Activated B cell treated with CpG ODN at 0.5 μM for 24 hours (primary cell): Measurements from ENCODE around the gene OR51E1. TPM values are rescaled to one million over a fixed set of nuclear protein-coding genes. Genes with fewer than 3 reads are reported as not detected.

Experiments used
- ATAC-seq: fragments of 200-7000 bp; cut with Tn5 transposase; one replicate; pipeline ENCODE4 v1.10.0; 2021; ENCODE audit warnings: low read depth, mild to moderate bottlenecking, moderate library complexity
- CTCF ChIA-PET: fragments of 350-600 bp; sonication (Branson Sonifier 250); formaldehyde crosslinking; loops from one replicate; lab custom pipeline; 2021; ENCODE audit warnings: antibody characterized with exemption; lab: Charles Lee
- POLR2A ChIA-PET: fragments of 350-600 bp; sonication (Branson Sonifier 250); formaldehyde crosslinking; loops from one replicate; lab custom pipeline; 2021; ENCODE audit warnings: antibody characterized with exemption; lab: Charles Lee
- DNase-seq: peaks from one replicate; pipeline ENCODE4 v3.0.0; 2022
- H3K27ac Mint-ChIP-seq: one replicate; pipeline ENCODE4 v1.8.0; 2020; ENCODE audit warnings: mixed read lengths
- H3K27me3 Mint-ChIP-seq: one replicate; pipeline ENCODE4 v1.8.0; 2021; ENCODE audit warnings: mixed read lengths
- H3K36me3 Mint-ChIP-seq: one replicate; pipeline ENCODE4 v1.8.0; 2021; ENCODE audit warnings: low read depth, mixed read lengths
- H3K4me1 Mint-ChIP-seq: one replicate; pipeline ENCODE4 v1.8.0; 2021; ENCODE audit warnings: mixed read lengths
- H3K4me3 Mint-ChIP-seq: one replicate; pipeline ENCODE4 v1.8.0; 2020; ENCODE audit warnings: mild to moderate bottlenecking, mixed read lengths
- H3K9me3 Mint-ChIP-seq: one replicate; pipeline ENCODE4 v1.8.0; 2020; ENCODE audit warnings: mixed read lengths
- CTCF ChIP-seq: fragments of 200-600 bp; IDR thresholded peaks from one replicate; pipeline ENCODE4 v1.8.0; 2022; ENCODE audit warnings: antibody characterized with exemption, mild to moderate bottlenecking
- intact Hi-C: fragments of 100-400 bp; cut with micrococcal nuclease; formaldehyde crosslinking; loops from one replicate; pipeline ENCODE4 v1.15.1; 2024
- total RNA-seq: library from RNA; stranded (reverse); gene quantifications from 2 replicates; pipeline ENCODE4 v1.2.3, GENCODE V29; 2022

OR51E1 gene
- total RNA-seq, 1 donor from 2014 or later = not detected

GRCh38 chr11:4637662-4638047 lies 6.1 kb upstream of the OR51E1 start:
- Mint-ChIP-seq H3K4me1 (no peaks in the 10 kb centered on the region), H3K36me3 (no peaks in the 10 kb centered on the region), H3K27ac (no peak overlapping the region), H3K27me3 (peaks cover 2% of the 10 kb centered on the region), H3K9me3 (no peaks in the 10 kb centered on the region), H3K4me3 (no peak overlapping the region)
- ChIA-PET POLR2A (no interaction called here), CTCF (interaction anchor here (0.8 to 2.6 kb wide), 13 partner anchors 9 to 1717 kb away, joined by 3 to 14 read pairs (median 5); partner anchors contain the start of gene TRIM68)
- no peak for DNase-seq
- ATAC-seq = no peak
- no peak for TF ChIP-seq CTCF
- intact Hi-C loops = loop anchor here (2.0 to 10.0 kb wide), 3 partner anchors 453 to 1715 kb away; partner anchors contain the start of gene OR51M1

DNA sequence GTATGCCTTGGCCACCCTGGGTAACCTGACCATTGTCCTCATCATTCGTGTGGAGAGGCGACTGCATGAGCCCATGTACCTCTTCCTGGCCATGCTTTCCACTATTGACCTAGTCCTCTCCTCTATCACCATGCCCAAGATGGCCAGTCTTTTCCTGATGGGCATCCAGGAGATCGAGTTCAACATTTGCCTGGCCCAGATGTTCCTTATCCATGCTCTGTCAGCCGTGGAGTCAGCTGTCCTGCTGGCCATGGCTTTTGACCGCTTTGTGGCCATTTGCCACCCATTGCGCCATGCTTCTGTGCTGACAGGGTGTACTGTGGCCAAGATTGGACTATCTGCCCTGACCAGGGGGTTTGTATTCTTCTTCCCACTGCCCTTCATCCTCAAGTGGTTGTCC lies 3.9 kb upstream of the OR51E1 start:
- ChIA-PET CTCF (no interaction called here), POLR2A (no interaction called here)
- no peak for ATAC-seq
- no peaks in the 10 kb centered on the region for H3K4me1 Mint-ChIP-seq
- peaks cover 7% of the 10 kb centered on the region for H3K27me3 Mint-ChIP-seq
- intact Hi-C loops = loop anchor here (5.0 to 10.0 kb wide), 2 partner anchors 455 to 742 kb away; partner anchors contain the start of gene OR51M1
- H3K36me3 Mint-ChIP-seq = no peaks in the 10 kb centered on the region
- H3K9me3 Mint-ChIP-seq = no peaks in the 10 kb centered on the region
- DNase-seq = no peak
- TF ChIP-seq CTCF = no peak
- no peak overlapping the region for H3K27ac Mint-ChIP-seq
- H3K4me3 Mint-ChIP-seq = no peak overlapping the region

- no peak overlapping the region for H3K27ac Mint-ChIP-seq
- CTCF ChIA-PET = no interaction called here
- intact Hi-C loops = no loop called here
- no peak for ATAC-seq
- peaks cover 7% of the 10 kb centered on the region for H3K27me3 Mint-ChIP-seq
- no peaks in the 10 kb centered on the region for H3K4me1 Mint-ChIP-seq
- H3K4me3 Mint-ChIP-seq = no peak overlapping the region
- no peak for TF ChIP-seq CTCF
- H3K9me3 Mint-ChIP-seq = no peaks in the 10 kb centered on the region
- POLR2A ChIA-PET = no interaction called here
- no peaks in the 10 kb centered on the region for H3K36me3 Mint-ChIP-seq
- DNase-seq = no peak
These were observed 2.3 kb upstream of the OR51E1 start for GRCh38 chr11:4641501-4641900.

GRCh38 chr11:4642043-4642442 lies 1.7 kb upstream of the OR51E1 start:
- ATAC-seq (no peak), DNase-seq (no peak)
- no peak for TF ChIP-seq CTCF
- no peak overlapping the region for H3K27ac Mint-ChIP-seq
- ChIA-PET POLR2A (no interaction called here), CTCF (no interaction called here)
- no peak overlapping the region for H3K4me3 Mint-ChIP-seq
- H3K9me3 Mint-ChIP-seq = no peaks in the 10 kb centered on the region
- H3K36me3 Mint-ChIP-seq = no peaks in the 10 kb centered on the region
- intact Hi-C loops = no loop called here
- H3K27me3 Mint-ChIP-seq = peaks cover 7% of the 10 kb centered on the region
- H3K4me1 Mint-ChIP-seq = no peaks in the 10 kb centered on the region

DNA sequence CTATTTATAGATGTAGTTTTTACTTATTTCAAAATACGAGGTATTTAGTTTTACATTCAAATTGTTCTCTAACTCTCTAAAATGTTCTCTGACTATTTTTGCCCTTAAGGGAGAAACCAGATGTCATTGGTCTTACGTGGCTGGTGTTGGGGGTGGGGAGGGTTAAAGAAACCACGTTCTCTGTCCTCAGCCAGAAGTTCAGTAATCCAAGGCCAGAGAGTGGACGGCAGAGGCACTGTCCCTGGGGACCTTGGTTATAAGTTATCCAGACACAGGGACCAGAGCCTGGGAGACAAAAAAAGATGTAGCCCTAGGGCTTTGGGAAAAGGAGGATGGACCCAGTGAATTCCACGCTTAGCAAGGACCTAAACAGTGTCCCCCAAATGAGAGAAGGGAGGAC lies 706 bp upstream of the OR51E1 start:
- peaks cover 7% of the 10 kb centered on the region for H3K27me3 Mint-ChIP-seq
- no peaks in the 10 kb centered on the region for H3K4me1 Mint-ChIP-seq
- POLR2A ChIA-PET = no interaction called here
- no peak for ATAC-seq
- DNase-seq = no peak
- CTCF ChIA-PET = no interaction called here
- no peak overlapping the region for H3K4me3 Mint-ChIP-seq
- H3K27ac Mint-ChIP-seq = no peak overlapping the region
- no peak for TF ChIP-seq CTCF
- H3K9me3 Mint-ChIP-seq = no peaks in the 10 kb centered on the region
- no peaks in the 10 kb centered on the region for H3K36me3 Mint-ChIP-seq
- intact Hi-C loops = no loop called here
